ENCODE results near the gene DDA1. TPM values are rescaled to one million over a fixed set of nuclear protein-coding genes. Genes with fewer than 3 reads are reported as not detected.

The DDA1 gene
- total and polyA plus RNA-seq, 2 of the 13 experiments (the other 11 are each of a cell fraction or from before 2014, with no cell fraction given): 24.5 to 26.0 TPM

DNA sequence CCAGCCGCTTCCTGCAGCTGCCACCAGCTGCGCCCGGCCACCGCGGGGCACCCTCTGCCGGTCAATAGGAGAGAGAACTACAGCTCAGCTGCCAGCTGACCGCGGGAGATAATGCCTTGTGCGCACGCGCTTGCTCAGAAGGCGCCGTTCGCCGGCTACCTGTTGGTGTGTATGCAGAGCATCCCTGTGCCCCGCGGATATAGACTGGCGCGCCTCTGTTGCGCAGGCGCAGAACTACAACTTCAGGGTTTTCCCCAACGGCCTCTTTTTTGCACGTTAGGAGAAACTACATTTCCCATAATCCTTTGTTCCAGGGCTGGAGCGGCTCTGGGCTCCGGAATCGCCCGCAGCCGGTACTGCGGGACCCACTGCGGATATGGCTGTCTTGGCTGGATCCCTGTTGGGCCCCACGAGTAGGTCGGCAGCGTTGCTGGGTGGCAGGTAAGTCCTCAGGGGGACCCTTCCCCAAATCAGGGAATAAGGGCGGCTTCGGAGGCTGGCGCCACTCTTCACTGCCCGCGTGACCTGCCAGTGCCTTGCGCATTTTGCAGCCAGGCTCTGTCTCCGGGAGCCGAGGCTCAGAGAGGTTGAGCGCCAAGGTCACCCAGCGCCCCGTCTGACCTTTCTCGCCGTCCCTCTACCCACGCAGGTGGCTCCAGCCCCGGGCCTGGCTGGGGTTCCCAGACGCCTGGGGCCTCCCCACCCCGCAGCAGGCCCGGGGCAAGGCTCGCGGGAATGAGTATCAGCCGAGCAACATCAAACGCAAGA lies 3.7 kb upstream of the DDA1 start, which contains the start of gene MRPL34 (continued):
- no peak for TF ChIP-seq ZNF75D (CRISPR knock-in tag; IDR thresholded peaks at IDR 0.05; ENCODE audit: borderline replicate concordance)
- TF ChIP-seq HNRNPK (IDR thresholded peaks at IDR 0.05; ENCODE audit: low read depth, low read length, poor library complexity, severe bottlenecking): peak; percentile 97
- TF ChIP-seq HNRNPLL (IDR thresholded peaks at IDR 0.05; ENCODE audit: low read depth, low read length, poor library complexity, severe bottlenecking): peak; percentile 78
- TF ChIP-seq TBX2 (CRISPR knock-in tag; IDR thresholded peaks at IDR 0.05; ENCODE audit: borderline replicate concordance): peak; percentile 28; the same call in 1 of the 2 replicates
- TF ChIP-seq, protein P1, sequence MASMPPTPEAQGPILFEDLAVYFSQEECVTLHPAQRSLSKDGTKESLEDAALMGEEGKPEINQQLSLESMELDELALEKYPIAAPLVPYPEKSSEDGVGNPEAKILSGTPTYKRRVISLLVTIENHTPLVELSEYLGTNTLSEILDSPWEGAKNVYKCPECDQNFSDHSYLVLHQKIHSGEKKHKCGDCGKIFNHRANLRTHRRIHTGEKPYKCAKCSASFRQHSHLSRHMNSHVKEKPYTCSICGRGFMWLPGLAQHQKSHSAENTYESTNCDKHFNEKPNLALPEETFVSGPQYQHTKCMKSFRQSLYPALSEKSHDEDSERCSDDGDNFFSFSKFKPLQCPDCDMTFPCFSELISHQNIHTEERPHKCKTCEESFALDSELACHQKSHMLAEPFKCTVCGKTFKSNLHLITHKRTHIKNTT (CRISPR knock-in tag; IDR thresholded peaks at IDR 0.05): no peak
- TF ChIP-seq, protein P2, sequence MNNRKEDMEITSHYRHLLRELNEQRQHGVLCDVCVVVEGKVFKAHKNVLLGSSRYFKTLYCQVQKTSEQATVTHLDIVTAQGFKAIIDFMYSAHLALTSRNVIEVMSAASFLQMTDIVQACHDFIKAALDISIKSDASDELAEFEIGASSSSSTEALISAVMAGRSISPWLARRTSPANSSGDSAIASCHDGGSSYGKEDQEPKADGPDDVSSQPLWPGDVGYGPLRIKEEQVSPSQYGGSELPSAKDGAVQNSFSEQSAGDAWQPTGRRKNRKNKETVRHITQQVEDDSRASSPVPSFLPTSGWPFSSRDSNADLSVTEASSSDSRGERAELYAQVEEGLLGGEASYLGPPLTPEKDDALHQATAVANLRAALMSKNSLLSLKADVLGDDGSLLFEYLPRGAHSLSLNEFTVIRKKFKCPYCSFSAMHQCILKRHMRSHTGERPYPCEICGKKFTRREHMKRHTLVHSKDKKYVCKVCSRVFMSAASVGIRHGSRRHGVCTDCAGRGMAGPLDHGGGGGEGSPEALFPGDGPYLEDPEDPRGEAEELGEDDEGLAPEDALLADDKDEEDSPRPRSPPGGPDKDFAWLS (CRISPR knock-in tag; IDR thresholded peaks at IDR 0.05; ENCODE audit: borderline replicate concordance): no peak
- TF ChIP-seq ZNF83 (CRISPR knock-in tag; IDR thresholded peaks at IDR 0.05; ENCODE audit: borderline replicate concordance): no peak
- no peak for TF ChIP-seq NCOA5 (CRISPR knock-in tag; IDR thresholded peaks at IDR 0.05)
- TF ChIP-seq ZFP36 (IDR thresholded peaks at IDR 0.05; ENCODE audit: borderline replicate concordance, low read depth, low read length, partially characterized antibody): no peak
- TF ChIP-seq NBN (conservative IDR thresholded peaks at IDR 0.05): no peak
- TF ChIP-seq MYNN (CRISPR knock-in tag; IDR thresholded peaks at IDR 0.05; ENCODE audit: low read depth): no peak; the same call in 1 of the 2 replicates
- TF ChIP-seq, protein P3, sequence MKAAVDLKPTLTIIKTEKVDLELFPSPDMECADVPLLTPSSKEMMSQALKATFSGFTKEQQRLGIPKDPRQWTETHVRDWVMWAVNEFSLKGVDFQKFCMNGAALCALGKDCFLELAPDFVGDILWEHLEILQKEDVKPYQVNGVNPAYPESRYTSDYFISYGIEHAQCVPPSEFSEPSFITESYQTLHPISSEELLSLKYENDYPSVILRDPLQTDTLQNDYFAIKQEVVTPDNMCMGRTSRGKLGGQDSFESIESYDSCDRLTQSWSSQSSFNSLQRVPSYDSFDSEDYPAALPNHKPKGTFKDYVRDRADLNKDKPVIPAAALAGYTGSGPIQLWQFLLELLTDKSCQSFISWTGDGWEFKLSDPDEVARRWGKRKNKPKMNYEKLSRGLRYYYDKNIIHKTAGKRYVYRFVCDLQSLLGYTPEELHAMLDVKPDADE (CRISPR knock-in tag; IDR thresholded peaks at IDR 0.05): no peak
- TF ChIP-seq ZNF264 (CRISPR knock-in tag; IDR thresholded peaks at IDR 0.05): peak; percentile 48; the same call in 1 of the 2 replicates
- TF ChIP-seq ZMYM2 (CRISPR knock-in tag; IDR thresholded peaks at IDR 0.05): no peak
- TF ChIP-seq ZBTB42 (CRISPR knock-in tag; IDR thresholded peaks at IDR 0.05): no peak; the same call in 1 of the 2 replicates
- no peak; the same call in 1 of the 2 replicates for TF ChIP-seq ATAD3A (CRISPR knock-in tag; IDR thresholded peaks at IDR 0.05)
- no peak for TF ChIP-seq ZNF121 (CRISPR knock-in tag; IDR thresholded peaks at IDR 0.05)
- TF ChIP-seq ZNF274 (CRISPR knock-in tag; IDR thresholded peaks at IDR 0.05): no peak; the same call in 1 of the 2 replicates
- TF ChIP-seq, protein P4, sequence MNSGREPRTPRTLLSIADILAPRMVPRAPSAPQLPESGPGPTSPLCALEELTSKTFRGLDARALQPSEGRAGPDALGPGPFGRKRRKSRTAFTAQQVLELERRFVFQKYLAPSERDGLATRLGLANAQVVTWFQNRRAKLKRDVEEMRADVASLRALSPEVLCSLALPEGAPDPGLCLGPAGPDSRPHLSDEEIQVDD (CRISPR knock-in tag; IDR thresholded peaks at IDR 0.05; ENCODE audit: borderline replicate concordance): no peak
- TF ChIP-seq, protein P5, sequence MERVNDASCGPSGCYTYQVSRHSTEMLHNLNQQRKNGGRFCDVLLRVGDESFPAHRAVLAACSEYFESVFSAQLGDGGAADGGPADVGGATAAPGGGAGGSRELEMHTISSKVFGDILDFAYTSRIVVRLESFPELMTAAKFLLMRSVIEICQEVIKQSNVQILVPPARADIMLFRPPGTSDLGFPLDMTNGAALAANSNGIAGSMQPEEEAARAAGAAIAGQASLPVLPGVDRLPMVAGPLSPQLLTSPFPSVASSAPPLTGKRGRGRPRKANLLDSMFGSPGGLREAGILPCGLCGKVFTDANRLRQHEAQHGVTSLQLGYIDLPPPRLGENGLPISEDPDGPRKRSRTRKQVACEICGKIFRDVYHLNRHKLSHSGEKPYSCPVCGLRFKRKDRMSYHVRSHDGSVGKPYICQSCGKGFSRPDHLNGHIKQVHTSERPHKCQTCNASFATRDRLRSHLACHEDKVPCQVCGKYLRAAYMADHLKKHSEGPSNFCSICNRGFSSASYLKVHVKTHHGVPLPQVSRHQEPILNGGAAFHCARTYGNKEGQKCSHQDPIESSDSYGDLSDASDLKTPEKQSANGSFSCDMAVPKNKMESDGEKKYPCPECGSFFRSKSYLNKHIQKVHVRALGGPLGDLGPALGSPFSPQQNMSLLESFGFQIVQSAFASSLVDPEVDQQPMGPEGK (CRISPR knock-in tag; IDR thresholded peaks at IDR 0.05): peak; percentile 61; the same call in 1 of the 2 replicates
- TF ChIP-seq HNF4A (CRISPR knock-in tag; IDR thresholded peaks at IDR 0.05): peak; percentile 25; the same call in 1 of the 2 replicates
